DND-41 (cell line): Measurements from ENCODE around the gene DSTYK.

ENCODE experiments used
- ATAC-seq: fragments of 200-7000 bp; cut with Tn5 transposase; 3 replicates; pipeline ENCODE4 v1.9.1; 2021; ENCODE audit warnings: low read depth; ENCODE audit not compliant: insufficient read depth
- DNase-seq: peaks from one replicate; pipeline ENCODE4 v3.0.0-alpha.2; 2020
- H2AFZ ChIP-seq: 2 replicates; pipeline ENCODE4 v1.6.0; 2012; ENCODE audit warnings: low read depth, low read length
- H3K27ac ChIP-seq: 2 replicates; pipeline ENCODE4 v1.5.1; 2012; ENCODE audit warnings: low read length, inconsistent platforms
- H3K27me3 ChIP-seq: fragments of 200-600 bp; sonication (generic); 2 replicates; pipeline ENCODE4 v1.6.0; 2012; ENCODE audit warnings: low read length, mild to moderate bottlenecking, inconsistent platforms; ENCODE audit not compliant: insufficient read depth, poor library complexity
- H3K36me3 ChIP-seq: 2 replicates; pipeline ENCODE4 v1.5.1; 2012; ENCODE audit warnings: low read length, inconsistent platforms; ENCODE audit not compliant: insufficient read depth
- H3K4me1 ChIP-seq: 2 replicates; pipeline ENCODE4 v1.5.1; 2012; ENCODE audit warnings: mild to moderate bottlenecking, low read length; ENCODE audit not compliant: insufficient read depth
- H3K4me2 ChIP-seq: 2 replicates; pipeline ENCODE4 v1.6.0; 2012; ENCODE audit warnings: mild to moderate bottlenecking, moderate library complexity, low read length, inconsistent platforms; ENCODE audit not compliant: insufficient read depth
- H3K4me3 ChIP-seq, 2 experiments: fragments of 200-600 bp in 1 of 2; shearing (Covaris generic) in 1 of 2; 2 replicates each; pipeline ENCODE4 v1.5.1; 2012 to 2016; ENCODE audit warnings: inconsistent platforms in 2 of 2, low read length in 2 of 2, mild to moderate bottlenecking in 2 of 2, low read depth in 1 of 2, moderate library complexity in 1 of 2
- H3K79me2 ChIP-seq: 2 replicates; pipeline ENCODE4 v1.6.0; 2012; ENCODE audit warnings: low read length, inconsistent platforms; ENCODE audit not compliant: insufficient read depth
- H3K9ac ChIP-seq: 2 replicates; pipeline ENCODE4 v1.6.0; 2012; ENCODE audit warnings: low read depth, mild to moderate bottlenecking, inconsistent platforms, low read length, moderate library complexity
- H3K9me3 ChIP-seq: 2 replicates; pipeline ENCODE4 v1.5.1; 2012; ENCODE audit warnings: low read length, moderate library complexity, mild to moderate bottlenecking, inconsistent platforms; ENCODE audit not compliant: insufficient read depth, severe bottlenecking
- H4K20me1 ChIP-seq: 2 replicates; pipeline ENCODE4 v1.6.0; 2012; ENCODE audit warnings: low read length; ENCODE audit not compliant: insufficient read depth
- EZH2 ChIP-seq: IDR thresholded peaks from 3 replicates; pipeline ENCODE4 v1.6.1; 2012; ENCODE audit warnings: borderline replicate concordance, low read depth, mild to moderate bottlenecking, moderate library complexity, low read length, inconsistent platforms; ENCODE audit not compliant: severe bottlenecking
- TF ChIP-seq, protein P1 (sequence below): IDR thresholded peaks from 2 replicates; pipeline ENCODE4 v1.5.1; 2012; ENCODE audit warnings: borderline replicate concordance, low read length, moderate library complexity, mild to moderate bottlenecking; ENCODE audit not compliant: poor library complexity, severe bottlenecking; ENCODE audit errors: extremely low read depth

Gene DSTYK

DNA sequence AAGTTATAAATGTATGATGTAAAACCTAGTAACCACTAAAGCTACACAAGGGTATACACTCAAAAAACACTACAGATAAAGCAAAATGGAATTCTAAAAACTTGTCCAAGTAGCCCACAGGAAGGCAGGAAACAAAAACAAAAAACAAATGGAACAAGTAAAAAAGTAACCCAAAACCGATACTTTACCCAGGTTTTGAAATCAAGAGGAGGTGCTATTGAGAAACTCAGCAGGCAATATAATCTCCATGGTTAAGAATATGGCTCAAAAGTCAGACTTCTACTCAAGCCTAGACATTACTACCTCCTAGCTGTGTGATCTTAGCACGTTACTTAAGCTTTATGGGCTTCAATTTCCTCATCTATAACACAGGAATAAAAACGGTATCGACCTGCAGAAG is 103.0 kb downstream of the DSTYK start:
- DNase-seq (no peak), ATAC-seq (no peak)
- TF ChIP-seq EZH2 = no peak
- TF ChIP-seq, protein P1, sequence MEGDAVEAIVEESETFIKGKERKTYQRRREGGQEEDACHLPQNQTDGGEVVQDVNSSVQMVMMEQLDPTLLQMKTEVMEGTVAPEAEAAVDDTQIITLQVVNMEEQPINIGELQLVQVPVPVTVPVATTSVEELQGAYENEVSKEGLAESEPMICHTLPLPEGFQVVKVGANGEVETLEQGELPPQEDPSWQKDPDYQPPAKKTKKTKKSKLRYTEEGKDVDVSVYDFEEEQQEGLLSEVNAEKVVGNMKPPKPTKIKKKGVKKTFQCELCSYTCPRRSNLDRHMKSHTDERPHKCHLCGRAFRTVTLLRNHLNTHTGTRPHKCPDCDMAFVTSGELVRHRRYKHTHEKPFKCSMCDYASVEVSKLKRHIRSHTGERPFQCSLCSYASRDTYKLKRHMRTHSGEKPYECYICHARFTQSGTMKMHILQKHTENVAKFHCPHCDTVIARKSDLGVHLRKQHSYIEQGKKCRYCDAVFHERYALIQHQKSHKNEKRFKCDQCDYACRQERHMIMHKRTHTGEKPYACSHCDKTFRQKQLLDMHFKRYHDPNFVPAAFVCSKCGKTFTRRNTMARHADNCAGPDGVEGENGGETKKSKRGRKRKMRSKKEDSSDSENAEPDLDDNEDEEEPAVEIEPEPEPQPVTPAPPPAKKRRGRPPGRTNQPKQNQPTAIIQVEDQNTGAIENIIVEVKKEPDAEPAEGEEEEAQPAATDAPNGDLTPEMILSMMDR = no peak
- Histone ChIP-seq H3K4me2 (no peak overlapping the region), H2AFZ (no peak overlapping the region), H3K27ac (no peak overlapping the region), H3K36me3 (peaks cover 59% of the 10 kb centered on the region), H3K4me3 (no peak overlapping the region), H4K20me1 (peaks cover 6% of the 10 kb centered on the region; the same call in 1 of the 2 replicates), H3K9me3 (no peaks in the 10 kb centered on the region), H3K79me2 (peaks cover 3% of the 10 kb centered on the region; the same call in 1 of the 2 replicates), H3K4me1 (no peaks in the 10 kb centered on the region), H3K27me3 (no peaks in the 10 kb centered on the region), H3K9ac (no peak overlapping the region)

DNA sequence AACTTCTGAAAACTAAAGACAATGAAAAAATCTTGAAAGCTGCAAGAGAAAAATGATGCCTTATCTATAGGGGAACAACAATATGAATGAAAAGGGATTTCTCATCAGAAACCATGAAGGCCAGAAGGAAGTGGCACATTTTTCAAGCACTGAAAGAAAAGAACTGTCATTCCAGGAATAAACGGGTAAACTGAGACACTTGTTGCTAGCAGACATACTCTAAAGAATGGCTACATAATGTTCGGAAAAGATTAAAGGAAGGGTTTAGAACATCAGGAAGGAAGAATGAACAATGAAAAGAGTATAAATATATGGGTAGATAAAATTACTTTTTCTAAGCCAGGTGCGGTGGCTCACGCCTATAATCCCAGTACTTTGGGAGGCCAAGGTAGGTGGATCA is 104.2 kb downstream of the DSTYK start:
- Histone ChIP-seq H3K4me1 (no peaks in the 10 kb centered on the region), H2AFZ (no peak overlapping the region), H3K27ac (no peak overlapping the region), H3K4me2 (no peak overlapping the region), H3K79me2 (peaks cover 3% of the 10 kb centered on the region; the same call in 1 of the 2 replicates), H3K36me3 (peaks cover 61% of the 10 kb centered on the region), H3K9ac (no peak overlapping the region), H4K20me1 (peaks cover 6% of the 10 kb centered on the region; the same call in 1 of the 2 replicates), H3K27me3 (no peaks in the 10 kb centered on the region), H3K4me3 (no peak overlapping the region), H3K9me3 (no peaks in the 10 kb centered on the region)
- no peak for ATAC-seq
- no peak for DNase-seq
- TF ChIP-seq EZH2 = no peak
- TF ChIP-seq, protein P1 = no peak

DNA sequence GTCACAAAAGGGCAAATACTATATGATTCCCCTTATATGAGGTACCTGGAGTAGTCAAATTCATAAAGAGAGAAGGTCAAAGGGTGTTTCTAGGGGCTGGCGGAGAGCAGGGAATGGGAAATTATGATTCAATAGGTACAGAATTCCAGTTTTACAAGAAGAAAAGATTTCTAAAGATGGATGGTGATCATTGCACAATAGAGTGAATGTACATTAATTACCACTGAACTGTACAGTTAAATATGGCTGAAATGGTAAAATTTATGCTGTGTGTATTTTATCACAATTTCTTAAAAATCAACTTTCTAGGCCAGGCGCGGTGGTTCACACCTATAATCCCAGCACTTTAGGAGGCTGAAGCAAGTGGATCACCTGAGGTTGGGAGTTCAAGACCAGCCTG is 109.1 kb downstream of the DSTYK start:
- H3K4me1 ChIP-seq = no peaks in the 10 kb centered on the region
- no peaks in the 10 kb centered on the region for H3K27me3 ChIP-seq
- H3K4me3 ChIP-seq = no peak overlapping the region
- no peak overlapping the region for H2AFZ ChIP-seq
- H3K36me3 ChIP-seq = peaks cover 87% of the 10 kb centered on the region
- no peaks in the 10 kb centered on the region for H3K9me3 ChIP-seq
- H3K9ac ChIP-seq = no peak overlapping the region
- DNase-seq (no peak), ATAC-seq (no peak)
- peaks cover 6% of the 10 kb centered on the region; the same call in 1 of the 2 replicates for H4K20me1 ChIP-seq
- H3K4me2 ChIP-seq = no peak overlapping the region
- no peak overlapping the region for H3K27ac ChIP-seq
- TF ChIP-seq EZH2 = no peak
- TF ChIP-seq, protein P1 = no peak
- peaks cover 3% of the 10 kb centered on the region; the same call in 1 of the 2 replicates for H3K79me2 ChIP-seq

DNA sequence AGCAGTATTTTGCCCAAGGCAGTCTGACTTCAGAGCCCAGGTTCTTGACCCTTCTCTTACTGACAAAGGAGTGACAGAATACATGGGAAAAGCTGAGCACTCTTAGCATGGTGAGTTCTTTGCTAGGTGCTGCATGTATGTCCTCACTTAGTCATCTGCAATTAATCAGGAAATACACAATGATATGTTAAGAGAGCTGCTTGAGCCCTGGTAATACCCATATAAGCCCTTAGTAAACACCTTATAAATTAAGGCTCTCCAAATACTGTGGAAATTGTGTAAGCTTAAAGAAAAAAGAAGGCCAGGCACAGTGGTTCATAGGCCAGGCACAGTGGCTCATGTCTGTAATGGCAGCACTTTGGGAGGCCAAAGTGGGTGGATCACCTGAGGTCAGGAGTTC is 113.3 kb downstream of the DSTYK start:
- Histone ChIP-seq H3K79me2 (no peaks in the 10 kb centered on the region), H2AFZ (no peak overlapping the region), H3K36me3 (peaks cover 88% of the 10 kb centered on the region), H3K4me3 (no peak overlapping the region), H3K4me2 (no peak overlapping the region), H3K9me3 (no peaks in the 10 kb centered on the region), H4K20me1 (no peaks in the 10 kb centered on the region), H3K27ac (no peak overlapping the region), H3K4me1 (no peaks in the 10 kb centered on the region), H3K27me3 (no peaks in the 10 kb centered on the region), H3K9ac (no peak overlapping the region)
- TF ChIP-seq EZH2 = no peak
- TF ChIP-seq, protein P1 = no peak
- ATAC-seq = no peak
- DNase-seq = no peak
